ENCODE data around the gene KBTBD8. TPM values are rescaled to one million over a fixed set of nuclear protein-coding genes. Genes with fewer than 3 reads are reported as not detected.

KBTBD8 gene
- total and polyA plus RNA-seq, 2 of the 13 experiments (the other 11 are each of a cell fraction or from before 2014, with no cell fraction given): 1.1 to 7.6 TPM

GRCh38 chr3:66986406-66986805, 11.7 kb upstream of the KBTBD8 start:
- Histone ChIP-seq H3K4me2 (ENCODE audit: low read depth, low read length) (no peak overlapping the region), H3K79me2 (ENCODE audit: insufficient read depth, low read length) (no peaks in the 10 kb centered on the region), H3K27ac (ENCODE audit: extremely low read length, insufficient read depth, low read length) (no peak overlapping the region), H3K36me3 (replicated peaks in 1 of 2; ENCODE audit: control insufficient read depth in 1 of 2, insufficient read depth in 2 of 2, low read length in 2 of 2) (no peaks in the 10 kb centered on the region), H3K9me3 (ENCODE audit: low read length) (no peaks in the 10 kb centered on the region), H3K9ac (ENCODE audit: insufficient read depth, low read depth, low read length) (no peak overlapping the region), H4K20me1 (ENCODE audit: insufficient read depth, low read length) (no peaks in the 10 kb centered on the region), H3K4me1 (ENCODE audit: insufficient read depth, low read length) (0 out of 2 replicates have a peak, but pooled peaks cover 5% of the 10 kb centered on the region), H3K27me3 (ENCODE audit: control insufficient read depth in 1 of 2, insufficient read depth in 2 of 2, low read length in 2 of 2) (peaks cover 0 to 2% of the 10 kb centered on the region in 2 experiments; a peak in 1 of 5 replicates), H2AFZ (ENCODE audit: low read length) (no peak overlapping the region), H3K4me3 (replicated peaks in 1 of 3; ENCODE audit: insufficient read depth in 1 of 3, low read depth in 2 of 3, low read length in 3 of 3) (no peak overlapping the region)
- DNase-seq (ENCODE audit: low spot score) (no peak), FAIRE-seq (no peak), ATAC-seq (no peak)
- TF ChIP-seq MAFF (IDR thresholded peaks at IDR 0.05; ENCODE audit: low read depth, low read length) (peak; percentile 72), ZNF609 (CRISPR knock-in tag; IDR thresholded peaks at IDR 0.05; ENCODE audit: borderline replicate concordance) (no peak), MAFK (conservative IDR thresholded peaks at IDR 0.05 in 1 of 2, IDR thresholded peaks at IDR 0.05 in 1 of 2; ENCODE audit: low read length in 2 of 2) (peak; percentile 74 to 80)
- 5% methylated on average over 4 of the region's 5 CpGs for WGBS (ENCODE audit: low lambda C conversion rate)
- intact Hi-C loops (cut with micrococcal nuclease; ENCODE audit: unreplicated experiment) (no loop called here), in situ Hi-C loops (cut with HindIII; ENCODE audit: extremely low pct_ligation_motif_present, low pct_unique_long_range_greater_than_20kb) (loop anchor here (25.0 kb wide), 1 partner anchor 1901 kb away; no protein-coding TSS in a partner anchor)
- CTCF ChIA-PET (ENCODE audit: low intra/inter-chr PET ratio, low total read pairs): no interaction called here
- POLR2A ChIA-PET: no interaction called here
- BruUV-seq (replicated peaks): no TSS peak

Measured in HepG2 (cell line).